ENCODE measurements around the gene KIFC3.

- no peak for TF ChIP-seq CTCF (IDR thresholded peaks at IDR 0.05)
- TF ChIP-seq POLR2A (IDR thresholded peaks at IDR 0.05) = no peak
- no peak for TF ChIP-seq EP300 (IDR thresholded peaks at IDR 0.05)
Observed at GRCh38 chr16:57755061-57755684, 47.1 kb downstream of the KIFC3 start.
